Nephron progenitor cell (in vitro differentiated cells): ENCODE results near the gene SRSF9.
A peak's percentile ranks its signal among the peaks of the same experiment; 100 is the strongest.

ENCODE experiments used
- DNase-seq: peaks from one replicate; pipeline ENCODE4 v3.0.0; 2021
- H3K27ac Mint-ChIP-seq: 2 replicates; pipeline ENCODE4 v1.8.0; 2021; ENCODE audit warnings: mild to moderate bottlenecking, moderate library complexity, mixed read lengths
- H3K27me3 Mint-ChIP-seq: 2 replicates; pipeline ENCODE4 v1.8.0; 2021; ENCODE audit warnings: mild to moderate bottlenecking, low read depth, mixed read lengths; ENCODE audit not compliant: poor library complexity
- H3K36me3 Mint-ChIP-seq: 2 replicates; pipeline ENCODE4 v1.8.0; 2021; ENCODE audit warnings: low read depth, mixed read lengths
- H3K4me1 Mint-ChIP-seq: 2 replicates; pipeline ENCODE4 v1.8.0; 2021; ENCODE audit warnings: mixed read lengths
- H3K4me3 Mint-ChIP-seq: 2 replicates; pipeline ENCODE4 v1.8.0; 2021; ENCODE audit warnings: mild to moderate bottlenecking, moderate library complexity, mixed read lengths
- H3K9me3 Mint-ChIP-seq: 2 replicates; pipeline ENCODE4 v1.8.0; 2021; ENCODE audit warnings: mild to moderate bottlenecking, moderate library complexity, mixed read lengths
- TF ChIP-seq, protein P1 (sequence below): fragments of 200-600 bp; sonication (generic); IDR thresholded peaks from 2 replicates; pipeline ENCODE4 v1.5.0; 2021; ENCODE audit warnings: antibody characterized with exemption

SRSF9 gene

DNA sequence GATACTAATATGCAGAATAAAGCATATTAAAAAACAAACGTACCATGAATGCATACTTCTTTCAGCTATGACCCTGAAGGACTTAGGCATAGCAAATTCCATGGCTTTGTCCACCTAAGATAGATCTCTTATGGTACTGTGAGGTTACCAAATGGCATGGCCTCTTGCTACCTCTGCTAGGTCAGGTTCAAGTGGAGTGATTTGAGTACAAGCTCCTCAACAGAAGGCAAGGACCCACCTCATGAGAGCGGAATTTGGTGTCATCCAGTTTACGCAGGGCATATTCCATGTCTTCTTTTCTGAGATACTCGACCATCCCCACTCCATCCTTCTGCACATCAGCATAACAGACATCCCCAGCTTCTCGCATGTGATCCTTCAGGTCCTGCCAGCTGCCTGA, 5.8 kb downstream of the SRSF9 start:
- Mint-ChIP-seq H3K36me3 (peaks cover 82% of the 10 kb centered on the region), H3K27ac (peak overlapping the region; percentile 43), H3K27me3 (no peaks in the 10 kb centered on the region), H3K4me1 (peaks cover 33% of the 10 kb centered on the region), H3K9me3 (no peaks in the 10 kb centered on the region), H3K4me3 (no peak overlapping the region)
- TF ChIP-seq, protein P1, sequence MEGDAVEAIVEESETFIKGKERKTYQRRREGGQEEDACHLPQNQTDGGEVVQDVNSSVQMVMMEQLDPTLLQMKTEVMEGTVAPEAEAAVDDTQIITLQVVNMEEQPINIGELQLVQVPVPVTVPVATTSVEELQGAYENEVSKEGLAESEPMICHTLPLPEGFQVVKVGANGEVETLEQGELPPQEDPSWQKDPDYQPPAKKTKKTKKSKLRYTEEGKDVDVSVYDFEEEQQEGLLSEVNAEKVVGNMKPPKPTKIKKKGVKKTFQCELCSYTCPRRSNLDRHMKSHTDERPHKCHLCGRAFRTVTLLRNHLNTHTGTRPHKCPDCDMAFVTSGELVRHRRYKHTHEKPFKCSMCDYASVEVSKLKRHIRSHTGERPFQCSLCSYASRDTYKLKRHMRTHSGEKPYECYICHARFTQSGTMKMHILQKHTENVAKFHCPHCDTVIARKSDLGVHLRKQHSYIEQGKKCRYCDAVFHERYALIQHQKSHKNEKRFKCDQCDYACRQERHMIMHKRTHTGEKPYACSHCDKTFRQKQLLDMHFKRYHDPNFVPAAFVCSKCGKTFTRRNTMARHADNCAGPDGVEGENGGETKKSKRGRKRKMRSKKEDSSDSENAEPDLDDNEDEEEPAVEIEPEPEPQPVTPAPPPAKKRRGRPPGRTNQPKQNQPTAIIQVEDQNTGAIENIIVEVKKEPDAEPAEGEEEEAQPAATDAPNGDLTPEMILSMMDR: no peak
- no peak for DNase-seq

DNA sequence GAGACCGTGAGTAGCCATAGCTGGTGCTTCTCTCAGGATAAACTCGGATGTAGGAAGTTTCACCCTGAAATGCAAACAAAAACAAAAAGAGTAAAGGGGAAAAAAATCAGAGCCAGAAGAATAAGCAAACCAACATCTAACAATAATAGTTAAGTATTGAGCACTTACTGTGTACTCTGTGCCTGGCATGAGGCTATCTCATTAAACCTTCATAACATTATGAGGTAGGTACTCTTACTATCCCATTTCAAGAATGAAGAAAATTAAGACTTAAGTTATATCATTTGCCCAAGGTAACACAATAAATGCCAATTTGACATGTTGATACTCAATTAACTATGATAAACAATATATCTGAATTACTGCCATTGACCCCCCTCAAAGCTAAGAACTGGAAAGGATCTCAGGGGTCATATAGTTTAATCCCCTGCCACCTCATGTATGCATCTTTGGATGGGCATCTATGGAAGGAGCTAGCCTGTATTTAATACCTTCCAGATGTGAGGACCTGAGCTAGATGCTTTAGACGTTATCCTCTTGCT, 7.4 kb downstream of the SRSF9 start:
- H3K4me3 Mint-ChIP-seq: no peak overlapping the region
- no peaks in the 10 kb centered on the region for H3K9me3 Mint-ChIP-seq

DNA sequence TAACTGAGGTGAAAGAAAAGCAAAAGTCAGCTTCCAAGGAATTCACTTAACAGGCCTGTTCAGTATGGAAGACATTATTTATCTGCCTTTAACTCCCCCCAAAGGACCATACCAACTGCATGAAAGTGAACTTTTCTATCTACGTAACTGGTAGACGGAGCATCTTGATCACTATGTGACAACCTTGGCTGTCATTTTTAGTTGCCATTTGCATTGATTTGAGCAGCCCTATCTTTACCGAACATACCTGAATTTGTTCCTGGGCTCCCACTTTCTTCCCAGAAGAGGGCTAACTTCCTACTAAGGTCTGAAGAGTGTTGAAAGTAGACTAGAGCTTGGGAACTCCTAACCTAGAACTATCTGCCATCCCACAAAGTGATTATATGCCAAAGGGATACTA, 9.4 kb downstream of the SRSF9 start:
- H3K36me3 Mint-ChIP-seq: peaks cover 80% of the 10 kb centered on the region
- no peak for DNase-seq
- no peaks in the 10 kb centered on the region for H3K4me1 Mint-ChIP-seq
- peak overlapping the region; percentile 73 for H3K27ac Mint-ChIP-seq
- no peaks in the 10 kb centered on the region for H3K9me3 Mint-ChIP-seq
- TF ChIP-seq, protein P1: no peak
- no peak overlapping the region for H3K4me3 Mint-ChIP-seq
- H3K27me3 Mint-ChIP-seq: no peaks in the 10 kb centered on the region

More for the DNA sequence above, 7.4 kb downstream of the SRSF9 start:
- H3K4me1 Mint-ChIP-seq: peaks cover 18% of the 10 kb centered on the region
- DNase-seq: no peak
- TF ChIP-seq, protein P1: no peak
- peaks cover 82% of the 10 kb centered on the region for H3K36me3 Mint-ChIP-seq
- H3K27me3 Mint-ChIP-seq: no peaks in the 10 kb centered on the region
- peak overlapping the region; percentile 79 for H3K27ac Mint-ChIP-seq

DNA sequence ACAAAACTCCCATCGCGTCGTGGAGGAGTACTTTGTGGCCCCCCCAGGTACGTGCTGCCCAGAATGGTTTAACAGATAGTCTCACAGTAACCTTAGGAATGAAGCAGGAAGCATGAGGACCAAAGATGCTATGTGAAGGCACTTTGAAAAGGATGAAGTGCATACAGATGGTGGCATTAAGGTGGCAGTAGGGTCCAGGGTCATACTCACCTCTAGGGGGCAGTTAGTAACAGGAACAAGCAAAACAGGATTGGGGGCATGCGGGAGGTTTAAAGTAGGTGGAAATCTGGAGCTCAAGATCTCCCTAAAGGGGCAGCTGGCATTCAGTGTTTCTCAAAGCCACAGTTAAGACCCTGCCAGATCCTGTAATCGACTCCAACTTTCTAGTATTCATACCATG, 12.4 kb downstream of the SRSF9 start:
- peak overlapping the region; percentile 66 for H3K27ac Mint-ChIP-seq
- DNase-seq: no peak
- H3K27me3 Mint-ChIP-seq: no peaks in the 10 kb centered on the region

DNA sequence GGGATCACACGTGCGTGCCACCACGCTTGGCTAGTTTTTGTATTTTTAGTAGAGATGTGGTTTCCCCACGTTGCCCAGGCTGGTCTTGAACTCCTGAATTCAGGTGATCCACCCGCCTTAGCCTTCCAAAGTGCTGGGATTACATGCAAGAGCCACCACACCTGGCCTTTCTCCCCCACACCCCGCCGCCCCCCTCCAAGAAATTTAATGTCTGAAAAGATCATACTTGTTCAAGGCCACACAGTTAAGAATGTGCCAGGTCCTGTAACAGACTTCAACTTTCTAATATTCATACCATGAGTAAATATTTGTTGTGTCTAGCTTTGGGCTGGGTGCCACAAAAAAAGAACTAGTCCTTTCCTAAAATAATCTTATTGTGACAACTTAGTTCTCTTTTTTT, 14.2 kb downstream of the SRSF9 start:
- TF ChIP-seq, protein P1: no peak
- DNase-seq: no peak
- no peak overlapping the region for H3K27ac Mint-ChIP-seq
- H3K4me1 Mint-ChIP-seq: no peaks in the 10 kb centered on the region
- H3K27me3 Mint-ChIP-seq: no peaks in the 10 kb centered on the region
- H3K4me3 Mint-ChIP-seq: no peak overlapping the region
- H3K9me3 Mint-ChIP-seq: no peaks in the 10 kb centered on the region
- peaks cover 45% of the 10 kb centered on the region for H3K36me3 Mint-ChIP-seq

More for the DNA sequence above, 12.4 kb downstream of the SRSF9 start:
- Mint-ChIP-seq H3K36me3 (peaks cover 59% of the 10 kb centered on the region), H3K4me1 (no peaks in the 10 kb centered on the region), H3K4me3 (no peak overlapping the region), H3K9me3 (no peaks in the 10 kb centered on the region)
- TF ChIP-seq, protein P1: no peak

DNA sequence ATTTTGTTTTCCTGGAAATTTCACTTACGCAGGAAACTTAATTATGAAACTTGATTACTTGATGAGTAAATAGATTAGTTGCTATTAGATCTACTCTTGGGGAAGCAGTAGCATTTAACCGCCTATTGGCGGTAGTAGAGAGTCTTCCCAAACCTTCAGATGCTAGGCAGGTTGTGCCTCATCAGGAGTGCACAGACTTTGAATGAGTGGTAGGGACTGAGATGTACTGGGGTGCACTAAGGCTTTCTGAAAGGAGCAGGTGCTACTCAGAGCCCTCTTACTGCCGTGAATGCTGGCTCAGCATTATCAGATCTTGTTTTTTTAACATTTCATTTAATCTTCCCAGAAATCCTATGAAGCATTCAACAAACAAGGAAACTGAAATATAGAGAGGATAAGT, 15.6 kb downstream of the SRSF9 start:
- Mint-ChIP-seq H3K27ac (peak overlapping the region; percentile 68), H3K4me3 (no peak overlapping the region)

More for the DNA sequence above, 15.6 kb downstream of the SRSF9 start:
- DNase-seq: no peak
- H3K27me3 Mint-ChIP-seq: no peaks in the 10 kb centered on the region
- TF ChIP-seq, protein P1: peak; percentile 58
- H3K4me1 Mint-ChIP-seq: peaks cover 4% of the 10 kb centered on the region
- H3K9me3 Mint-ChIP-seq: no peaks in the 10 kb centered on the region
- H3K36me3 Mint-ChIP-seq: peaks cover 40% of the 10 kb centered on the region
